GM21528 (cell line): ENCODE results near the gene EXOSC7.
"Not testable (repeated sequence)": the region's sequence is repeated elsewhere in the genome, so short reads cannot be mapped to it uniquely, and the experiment has no call there.

Experiments used
- ATAC-seq: cut with Tn5 transposase; IDR thresholded peaks from one replicate; pipeline ENCODE4 v1.9.1; 2021; ENCODE audit warnings: mild to moderate bottlenecking, moderate library complexity; ENCODE audit not compliant: unreplicated experiment, low FRiP score

The EXOSC7 gene

GRCh38 chr3:44976002-44976815, at the start of gene EXOSC7, which contains the start of gene ZDHHC3:
TSS of gene EXOSC7 (plus strand) at chr3:44976244. CDS start at chr3:44976278, 34 bp downstream.
TSS of gene ZDHHC3 (minus strand) at chr3:44976174. CDS start at chr3:44959436, 16,738 bp downstream.
- peak; percentile 62 for ATAC-seq

- ATAC-seq, result no peak
Observed at GRCh38 chr3:44926921-44927320, 49.1 kb upstream of the EXOSC7 start.

- ATAC-seq, result no peak
Observed at GRCh38 chr3:44927371-44927770, 48.7 kb upstream of the EXOSC7 start.

GRCh38 chr3:44929782-44930181, 46.3 kb upstream of the EXOSC7 start:
- ATAC-seq, result no peak

GRCh38 chr3:44930911-44931310, 45.1 kb upstream of the EXOSC7 start:
- no peak for ATAC-seq

GRCh38 chr3:44931791-44932190, 44.3 kb upstream of the EXOSC7 start:
- ATAC-seq, result no peak

- ATAC-seq, result no peak
Observed at GRCh38 chr3:44932271-44932670, 43.8 kb upstream of the EXOSC7 start.

- no peak for ATAC-seq
Observed at GRCh38 chr3:44932986-44933944, 42.8 kb upstream of the EXOSC7 start.

- no peak for ATAC-seq
Observed at GRCh38 chr3:44939581-44940036, 36.4 kb upstream of the EXOSC7 start.

- ATAC-seq, result no peak
Observed at GRCh38 chr3:44942202-44942921, 33.7 kb upstream of the EXOSC7 start.

GRCh38 chr3:44948239-44948638, 27.8 kb upstream of the EXOSC7 start:
- no peak for ATAC-seq

- ATAC-seq, result not testable (repeated sequence)
Observed at GRCh38 chr3:44949770-44950169, 26.3 kb upstream of the EXOSC7 start.

GRCh38 chr3:44950275-44950734, 25.7 kb upstream of the EXOSC7 start:
- no peak for ATAC-seq

GRCh38 chr3:44952689-44953088, 23.4 kb upstream of the EXOSC7 start:
- ATAC-seq, result no peak

GRCh38 chr3:44954304-44954703, 21.7 kb upstream of the EXOSC7 start:
- no peak for ATAC-seq

GRCh38 chr3:44954962-44955361, 21.1 kb upstream of the EXOSC7 start:
- no peak for ATAC-seq

- ATAC-seq, result no peak
Observed at GRCh38 chr3:44955917-44956316, 20.1 kb upstream of the EXOSC7 start.

GRCh38 chr3:44957986-44958385, 18.1 kb upstream of the EXOSC7 start:
- no peak for ATAC-seq

- no peak for ATAC-seq
Observed at GRCh38 chr3:44958386-44958785, 17.7 kb upstream of the EXOSC7 start.

- ATAC-seq, result no peak
Observed at GRCh38 chr3:44960387-44961026, 15.5 kb upstream of the EXOSC7 start.
